Central memory CD8-positive, alpha-beta T cell (primary cell): ENCODE results near the gene ITGA3.

Experiments
- ATAC-seq: fragments of 150-1000 bp; cut with Tn5 transposase; replicated peaks from 2 replicates; pipeline ENCODE4 v1.10.0; 2022; ENCODE audit warnings: mild to moderate bottlenecking, moderate FRiP score, moderate number of reproducible peaks; ENCODE audit not compliant: poor library complexity, severe bottlenecking; ENCODE audit errors: extremely low read depth
- DNase-seq, 2 donors: peaks; one replicate each; pipeline ENCODE4 v3.0.0; 2021; ENCODE audit warnings: low spot score in 2 of 2
- H3K27ac Mint-ChIP-seq: one replicate; pipeline ENCODE4 v1.8.0; 2022; ENCODE audit warnings: low read depth, mild to moderate bottlenecking, moderate library complexity, mixed read lengths
- H3K27me3 Mint-ChIP-seq: one replicate; pipeline ENCODE4 v1.8.0; 2022; ENCODE audit warnings: mixed read lengths
- H3K36me3 Mint-ChIP-seq: one replicate; pipeline ENCODE4 v1.8.0; 2022; ENCODE audit warnings: mild to moderate bottlenecking, moderate library complexity, mixed read lengths; ENCODE audit not compliant: insufficient read depth
- H3K4me1 Mint-ChIP-seq: one replicate; pipeline ENCODE4 v1.8.0; 2022; ENCODE audit warnings: mixed read lengths
- H3K4me3 Mint-ChIP-seq: one replicate; pipeline ENCODE4 v1.8.0; 2022; ENCODE audit warnings: mild to moderate bottlenecking, moderate library complexity, mixed read lengths
- H3K9me3 Mint-ChIP-seq: one replicate; pipeline ENCODE4 v1.8.0; 2022; ENCODE audit warnings: mixed read lengths

The ITGA3 gene

GRCh38 chr17:50087912-50088405 is 32.0 kb downstream of the ITGA3 start:
- H3K36me3 Mint-ChIP-seq: peaks cover 4% of the 10 kb centered on the region
- no peak overlapping the region for H3K27ac Mint-ChIP-seq
- no peaks in the 10 kb centered on the region for H3K9me3 Mint-ChIP-seq
- H3K27me3 Mint-ChIP-seq: no peaks in the 10 kb centered on the region
- ATAC-seq (no peak), DNase-seq (no peak)
- no peaks in the 10 kb centered on the region for H3K4me1 Mint-ChIP-seq
- H3K4me3 Mint-ChIP-seq: no peak overlapping the region

GRCh38 chr17:50088952-50089825 is 33.3 kb downstream of the ITGA3 start:
- no peak for DNase-seq
- no peak overlapping the region for H3K4me3 Mint-ChIP-seq
- H3K27ac Mint-ChIP-seq: no peak overlapping the region
- H3K4me1 Mint-ChIP-seq: peaks cover 6% of the 10 kb centered on the region
- H3K9me3 Mint-ChIP-seq: no peaks in the 10 kb centered on the region
- peaks cover 9% of the 10 kb centered on the region for H3K36me3 Mint-ChIP-seq
- H3K27me3 Mint-ChIP-seq: no peaks in the 10 kb centered on the region
- ATAC-seq: no peak

- Mint-ChIP-seq H3K4me1 (peaks cover 15% of the 10 kb centered on the region), H3K4me3 (no peak overlapping the region), H3K27me3 (no peaks in the 10 kb centered on the region), H3K9me3 (no peaks in the 10 kb centered on the region), H3K36me3 (peaks cover 15% of the 10 kb centered on the region), H3K27ac (no peak overlapping the region)
- no peak for DNase-seq
- ATAC-seq: no peak
Observed at GRCh38 chr17:50090071-50090470, 34.2 kb downstream of the ITGA3 start.

GRCh38 chr17:50090971-50091917 is 35.3 kb downstream of the ITGA3 start:
- peaks cover 22% of the 10 kb centered on the region for H3K36me3 Mint-ChIP-seq
- no peak overlapping the region for H3K4me3 Mint-ChIP-seq
- no peaks in the 10 kb centered on the region for H3K27me3 Mint-ChIP-seq
- DNase-seq (no peak), ATAC-seq (no peak)
- no peaks in the 10 kb centered on the region for H3K9me3 Mint-ChIP-seq
- no peak overlapping the region for H3K27ac Mint-ChIP-seq
- H3K4me1 Mint-ChIP-seq: peaks cover 27% of the 10 kb centered on the region

GRCh38 chr17:50091918-50092285 is 36.0 kb downstream of the ITGA3 start:
- Mint-ChIP-seq H3K27me3 (no peaks in the 10 kb centered on the region), H3K4me1 (peaks cover 34% of the 10 kb centered on the region), H3K4me3 (no peak overlapping the region), H3K27ac (no peak overlapping the region), H3K9me3 (no peaks in the 10 kb centered on the region), H3K36me3 (peaks cover 22% of the 10 kb centered on the region)
- ATAC-seq: no peak
- DNase-seq: no peak

- no peak overlapping the region for H3K27ac Mint-ChIP-seq
- DNase-seq (no peak), ATAC-seq (no peak)
- no peaks in the 10 kb centered on the region for H3K27me3 Mint-ChIP-seq
- H3K4me1 Mint-ChIP-seq: peaks cover 41% of the 10 kb centered on the region
- H3K36me3 Mint-ChIP-seq: peaks cover 22% of the 10 kb centered on the region
- no peaks in the 10 kb centered on the region for H3K9me3 Mint-ChIP-seq
- H3K4me3 Mint-ChIP-seq: no peak overlapping the region
Observed at GRCh38 chr17:50093246-50093645, 37.3 kb downstream of the ITGA3 start.

- H3K4me3 Mint-ChIP-seq: peak overlapping the region; percentile 94
- ATAC-seq: no peak
- peaks cover 46% of the 10 kb centered on the region for H3K4me1 Mint-ChIP-seq
- no peaks in the 10 kb centered on the region for H3K27me3 Mint-ChIP-seq
- H3K27ac Mint-ChIP-seq: peak overlapping the region; percentile 93
- H3K36me3 Mint-ChIP-seq: peaks cover 22% of the 10 kb centered on the region
- H3K9me3 Mint-ChIP-seq: no peaks in the 10 kb centered on the region
- no peak for DNase-seq
Observed at GRCh38 chr17:50093807-50094206, 37.9 kb downstream of the ITGA3 start.

DNA sequence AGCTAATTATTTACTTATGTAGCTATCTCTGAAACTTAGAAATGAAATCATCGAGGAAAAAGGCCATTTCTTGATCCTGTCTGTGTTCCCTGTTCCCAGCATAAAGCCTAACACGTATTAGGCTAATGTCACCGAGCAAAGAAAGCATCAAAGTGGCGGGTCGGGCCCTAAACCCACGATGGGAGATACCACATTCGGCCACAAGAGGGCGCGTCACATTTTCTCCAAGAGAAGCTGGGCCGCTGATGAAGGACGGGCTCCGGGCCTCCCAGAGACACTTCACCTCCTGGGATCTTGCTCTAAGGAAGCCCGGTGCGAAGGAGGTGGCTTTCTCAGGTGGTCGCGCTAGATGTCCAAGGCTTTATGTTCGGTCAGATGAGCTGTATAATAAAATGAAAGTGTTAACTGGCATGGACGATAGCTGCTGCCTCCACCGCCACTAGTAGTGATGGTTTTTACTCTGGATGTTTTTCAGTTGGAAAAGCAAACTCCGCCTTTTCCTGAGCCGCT is 38.4 kb downstream of the ITGA3 start:
- no peaks in the 10 kb centered on the region for H3K27me3 Mint-ChIP-seq
- H3K4me3 Mint-ChIP-seq: peak overlapping the region; percentile 94
- H3K36me3 Mint-ChIP-seq: peaks cover 23% of the 10 kb centered on the region
- ATAC-seq: peak; percentile 61
- H3K9me3 Mint-ChIP-seq: no peaks in the 10 kb centered on the region
- H3K27ac Mint-ChIP-seq: peak overlapping the region; percentile 93
- DNase-seq: peak; percentile 83 to 95
- peaks cover 49% of the 10 kb centered on the region for H3K4me1 Mint-ChIP-seq

- Mint-ChIP-seq H3K27me3 (no peaks in the 10 kb centered on the region), H3K9me3 (no peaks in the 10 kb centered on the region), H3K36me3 (peaks cover 24% of the 10 kb centered on the region), H3K27ac (peak within 1 kb of the TSS; percentile 93), H3K4me1 (peaks cover 55% of the 10 kb centered on the region), H3K4me3 (peak within 1 kb of the TSS; percentile 94)
- ATAC-seq (peak; percentile 95), DNase-seq (peak; percentile 90 to 95)
Observed at GRCh38 chr17:50094753-50095619, 39.1 kb downstream of the ITGA3 start, which contains the start of gene PDK2. Gene PDK2 (plus strand): TSS chr17:50095351. CDS start chr17:50095436, 85 bp downstream.

DNA sequence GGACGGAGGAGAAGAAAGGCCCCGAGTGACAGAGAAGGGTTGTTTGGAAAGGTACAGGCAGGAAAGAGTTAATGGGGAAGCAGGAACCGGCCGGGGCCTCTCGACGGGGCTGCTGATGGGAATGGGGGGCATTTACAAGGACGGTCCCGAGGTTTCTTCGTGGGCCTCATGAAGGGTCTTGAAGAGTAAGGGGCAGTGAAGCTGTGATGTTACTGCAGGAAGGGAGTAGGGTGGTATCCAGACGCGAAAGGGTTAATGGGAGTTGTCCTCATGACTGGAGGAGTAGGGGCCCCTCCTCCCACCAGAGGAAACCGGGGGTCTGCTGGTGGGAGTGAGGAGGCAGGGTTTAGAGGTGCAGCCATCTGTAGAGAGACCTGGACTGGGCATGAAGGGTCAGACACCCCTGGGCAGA is 39.7 kb downstream of the ITGA3 start:
- peaks cover 27% of the 10 kb centered on the region for H3K36me3 Mint-ChIP-seq
- no peak for DNase-seq
- ATAC-seq: no peak
- peak overlapping the region; percentile 93 for H3K27ac Mint-ChIP-seq
- peak overlapping the region; percentile 94 for H3K4me3 Mint-ChIP-seq
- no peaks in the 10 kb centered on the region for H3K9me3 Mint-ChIP-seq
- H3K27me3 Mint-ChIP-seq: no peaks in the 10 kb centered on the region
- peaks cover 61% of the 10 kb centered on the region for H3K4me1 Mint-ChIP-seq

DNA sequence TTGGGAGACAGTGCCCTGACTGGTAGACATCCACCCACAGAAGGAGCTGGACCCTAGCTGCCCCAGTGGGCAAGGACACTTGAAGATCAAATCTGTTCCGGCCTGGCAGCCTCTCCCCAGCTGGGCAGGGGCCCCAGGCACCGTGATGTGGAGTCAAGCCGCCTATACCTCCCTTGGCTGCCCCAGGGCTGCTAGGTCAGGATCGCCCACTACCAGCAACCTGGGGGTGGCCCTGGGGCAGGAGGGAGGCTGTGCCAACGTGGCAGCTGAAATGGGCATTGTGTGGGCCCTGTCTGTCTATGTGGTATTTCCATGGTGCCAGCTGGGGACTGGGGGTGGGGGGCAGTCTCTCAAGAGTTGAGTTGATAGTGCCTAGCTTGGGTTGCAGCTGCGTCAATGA is 40.2 kb downstream of the ITGA3 start:
- H3K27ac Mint-ChIP-seq: no peak overlapping the region
- H3K4me3 Mint-ChIP-seq: peak overlapping the region; percentile 94
- no peaks in the 10 kb centered on the region for H3K9me3 Mint-ChIP-seq
- DNase-seq: no peak
- peaks cover 28% of the 10 kb centered on the region for H3K36me3 Mint-ChIP-seq
- no peaks in the 10 kb centered on the region for H3K27me3 Mint-ChIP-seq
- ATAC-seq: no peak
- H3K4me1 Mint-ChIP-seq: peaks cover 63% of the 10 kb centered on the region
